ENCODE data around the gene PRR18.
A peak's percentile ranks its signal among the peaks of the same experiment; 100 is the strongest.
"Not testable (repeated sequence)": the region's sequence is repeated elsewhere in the genome, so short reads cannot be mapped to it uniquely, and the experiment has no call there.

The PRR18 gene

GRCh38 chr6:166351715-166352285 lies 43.6 kb upstream of the PRR18 start:
- no peak for TF ChIP-seq CTCF (IDR thresholded peaks at IDR 0.05; ENCODE audit: low read depth, low read length, missing control alignments)
- peak; percentile 58 for DNase-seq (ENCODE audit: low read depth)
- H3K4me3 ChIP-seq (ENCODE audit: low read depth, low read length): no peak overlapping the region

GRCh38 chr6:166348305-166348949 lies 40.2 kb upstream of the PRR18 start:
- TF ChIP-seq CTCF (IDR thresholded peaks at IDR 0.05; ENCODE audit: low read depth, low read length, missing control alignments): no peak
- no peak for DNase-seq (ENCODE audit: low read depth)
- no peak overlapping the region for H3K4me3 ChIP-seq (ENCODE audit: low read depth, low read length)

DNA sequence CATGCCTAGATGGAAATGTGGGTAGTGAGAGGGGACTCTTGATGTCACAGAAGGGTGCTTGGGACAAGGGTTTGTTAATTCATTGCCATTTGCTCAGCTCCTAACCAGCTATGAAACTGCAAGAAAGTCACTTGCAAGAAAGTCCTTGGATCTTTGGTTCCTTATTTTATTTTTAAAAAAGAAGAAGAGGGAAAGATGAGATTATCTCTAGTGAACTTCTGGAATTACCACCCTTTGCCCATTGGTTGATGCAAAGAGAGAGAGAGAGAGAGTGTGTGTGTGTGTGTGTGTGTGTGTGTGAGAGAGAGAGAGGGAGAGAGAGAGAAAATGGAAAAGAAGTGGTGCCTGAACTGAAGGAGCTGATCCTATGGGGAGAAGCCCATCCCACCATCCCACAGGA lies 38.8 kb upstream of the PRR18 start:
- no peak for DNase-seq (ENCODE audit: low read depth)
- TF ChIP-seq CTCF (IDR thresholded peaks at IDR 0.05; ENCODE audit: low read depth, low read length, missing control alignments): no peak
- H3K4me3 ChIP-seq (ENCODE audit: low read depth, low read length): no peak overlapping the region

- TF ChIP-seq CTCF (IDR thresholded peaks at IDR 0.05; ENCODE audit: low read depth, low read length, missing control alignments): no peak
- DNase-seq (ENCODE audit: low read depth): no peak
- H3K4me3 ChIP-seq (ENCODE audit: low read depth, low read length): no peak overlapping the region
These were observed 38.3 kb upstream of the PRR18 start for GRCh38 chr6:166346449-166346848.

GRCh38 chr6:166345672-166346071 lies 37.5 kb upstream of the PRR18 start:
- H3K4me3 ChIP-seq (ENCODE audit: low read depth, low read length); DNase-seq (ENCODE audit: low read depth): not testable (repeated sequence)

- H3K4me3 ChIP-seq (ENCODE audit: low read depth, low read length); DNase-seq (ENCODE audit: low read depth): not testable (repeated sequence)
These were observed 36.7 kb upstream of the PRR18 start for GRCh38 chr6:166344921-166345320.

DNA sequence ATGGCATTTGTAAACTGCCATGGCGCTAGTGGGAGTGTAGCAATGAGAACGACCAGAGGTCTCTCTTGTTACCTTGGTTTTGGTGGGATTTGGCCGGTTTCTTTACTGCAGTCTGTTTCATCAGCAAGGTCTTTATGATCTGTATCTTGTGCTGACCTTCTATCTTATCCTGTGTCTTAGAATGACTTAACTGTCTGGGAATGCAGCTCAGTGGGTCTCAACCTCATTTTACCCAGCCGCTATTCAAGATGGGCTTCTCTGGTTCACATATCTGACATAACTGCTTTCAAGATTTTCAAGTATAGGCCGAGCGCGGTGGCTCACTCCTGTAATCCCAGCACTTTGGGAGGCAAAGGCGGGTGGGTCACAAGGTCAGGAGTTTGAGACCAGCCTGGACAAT lies 36.0 kb upstream of the PRR18 start:
- H3K4me3 ChIP-seq (ENCODE audit: low read depth, low read length): no peak overlapping the region
- DNase-seq (ENCODE audit: low read depth): no peak
- no peak for TF ChIP-seq CTCF (IDR thresholded peaks at IDR 0.05; ENCODE audit: low read depth, low read length, missing control alignments)

GRCh38 chr6:166343150-166343487 lies 34.9 kb upstream of the PRR18 start:
- peak overlapping the region; percentile 99 for H3K4me3 ChIP-seq (ENCODE audit: low read depth, low read length)
- DNase-seq (ENCODE audit: low read depth): no peak
- no peak for TF ChIP-seq CTCF (IDR thresholded peaks at IDR 0.05; ENCODE audit: low read depth, low read length, missing control alignments)
